CD14-positive monocyte (primary cell): ENCODE measurements around the gene DNM2. TPM values are rescaled to one million over a fixed set of nuclear protein-coding genes. Genes with fewer than 3 reads are reported as not detected.

Experiments
- DNase-seq, 3 donors: peaks; one replicate each; pipeline ENCODE4 v3.0.0-alpha.2; 2011 to 2022
- H2AFZ ChIP-seq: 2 replicates; pipeline ENCODE4 v1.6.0; 2012; ENCODE audit warnings: mild to moderate bottlenecking, low read depth, low read length, inconsistent platforms; ENCODE audit not compliant: insufficient read depth, poor library complexity, severe bottlenecking
- H3K27ac ChIP-seq, 2 donors: 1 replicate in 1 of 2; 2 replicates in 1 of 2; pipeline ENCODE4 v1.5.1; 2012 to 2013; ENCODE audit warnings: low read length in 2 of 2, control low read depth in 1 of 2, inconsistent platforms in 1 of 2, low read depth in 1 of 2, mild to moderate bottlenecking in 1 of 2
- H3K27me3 ChIP-seq, 2 donors: one replicate each; pipeline versions ENCODE4 v1.6.0 to v1.6.1; 2011 to 2013; ENCODE audit warnings: low read length in 2 of 2; ENCODE audit not compliant: control insufficient read depth in 2 of 2, insufficient read depth in 2 of 2
- H3K36me3 ChIP-seq, 2 donors: replicated peaks in 1 of 2; 1 replicate in 1 of 2; 2 replicates in 1 of 2; pipeline versions ENCODE4 v1.5.1 to v1.6.1; 2012 to 2013; ENCODE audit warnings: low read length in 2 of 2, control low read depth in 1 of 2, inconsistent platforms in 1 of 2, mild to moderate bottlenecking in 1 of 2; ENCODE audit not compliant: insufficient read depth in 2 of 2, control insufficient read depth in 1 of 2
- H3K4me1 ChIP-seq, 2 donors: 1 replicate in 1 of 2; 2 replicates in 1 of 2; pipeline versions ENCODE4 v1.5.1 to v1.6.1; 2012 to 2013; ENCODE audit warnings: low read length in 2 of 2, control low read depth in 1 of 2, inconsistent platforms in 1 of 2, mild to moderate bottlenecking in 1 of 2, moderate library complexity in 1 of 2; ENCODE audit not compliant: insufficient read depth in 2 of 2, control insufficient read depth in 1 of 2
- H3K4me2 ChIP-seq: replicated peaks from 2 replicates; pipeline ENCODE3; 2012; ENCODE audit warnings: low read length, moderate library complexity, mild to moderate bottlenecking; ENCODE audit not compliant: poor library complexity, severe bottlenecking; ENCODE audit errors: extremely low read depth
- H3K4me3 ChIP-seq, 3 experiments: fragments of 200-600 bp in 1 of 3; sonication (generic) in 1 of 3; replicated peaks in 1 of 3; 1 replicate in 2 of 3; 2 replicates in 1 of 3; pipeline ENCODE4 v1.5.1; 2011 to 2013; ENCODE audit warnings: low read length in 3 of 3, mild to moderate bottlenecking in 3 of 3, control low read depth in 2 of 3, low read depth in 2 of 3, inconsistent platforms in 1 of 3, moderate library complexity in 1 of 3
- H3K79me2 ChIP-seq: 2 replicates; pipeline ENCODE4 v1.6.0; 2012; ENCODE audit warnings: mild to moderate bottlenecking, control low read depth, inconsistent platforms, low read length, moderate library complexity; ENCODE audit not compliant: insufficient read depth
- H3K9ac ChIP-seq: 2 replicates; pipeline ENCODE4 v1.6.0; 2017; ENCODE audit warnings: low read length, mild to moderate bottlenecking; ENCODE audit not compliant: insufficient read depth, poor library complexity, severe bottlenecking
- H3K9me3 ChIP-seq, 2 donors: replicated peaks in 1 of 2; 1 replicate in 1 of 2; 2 replicates in 1 of 2; pipeline versions ENCODE4 v1.5.1 to v1.6.1; 2012 to 2013; ENCODE audit warnings: low read length in 2 of 2, control low read depth in 1 of 2; ENCODE audit not compliant: control insufficient read depth in 1 of 2, insufficient read depth in 1 of 2
- H4K20me1 ChIP-seq: 2 replicates; pipeline ENCODE4 v1.6.0; 2012; ENCODE audit warnings: mild to moderate bottlenecking, low read length, control low read depth, moderate library complexity; ENCODE audit not compliant: insufficient read depth
- H3K27ac Mint-ChIP-seq, 7 donors: one replicate each; pipeline ENCODE4 v1.8.0; 2020; ENCODE audit warnings: mild to moderate bottlenecking in 7 of 7, mixed read lengths in 7 of 7, moderate library complexity in 6 of 7, inconsistent platforms in 2 of 7
- H3K27me3 Mint-ChIP-seq, 3 donors: one replicate each; pipeline ENCODE4 v1.8.0; 2021 to 2022; ENCODE audit warnings: low read depth in 3 of 3, mild to moderate bottlenecking in 3 of 3, mixed read lengths in 3 of 3, moderate library complexity in 3 of 3, inconsistent platforms in 1 of 3
- H3K36me3 Mint-ChIP-seq, 2 donors: one replicate each; pipeline ENCODE4 v1.8.0; 2020; ENCODE audit warnings: mixed read lengths in 2 of 2, inconsistent platforms in 1 of 2, mild to moderate bottlenecking in 1 of 2
- H3K4me1 Mint-ChIP-seq: one replicate; pipeline ENCODE4 v1.8.0; 2020; ENCODE audit warnings: mild to moderate bottlenecking, mixed read lengths
- H3K4me3 Mint-ChIP-seq, 2 donors: one replicate each; pipeline ENCODE4 v1.8.0; 2020; ENCODE audit warnings: mild to moderate bottlenecking in 2 of 2, mixed read lengths in 2 of 2, moderate library complexity in 1 of 2
- H3K9me3 Mint-ChIP-seq, 7 donors: one replicate each; pipeline ENCODE4 v1.8.0; 2020 to 2022; ENCODE audit warnings: mixed read lengths in 7 of 7, mild to moderate bottlenecking in 6 of 7, moderate library complexity in 6 of 7, inconsistent platforms in 2 of 7
- CTCF ChIP-seq: fragments of 200-600 bp; IDR thresholded peaks from one replicate; pipeline ENCODE4 v1.8.0; 2022; ENCODE audit warnings: antibody characterized with exemption, mild to moderate bottlenecking
- WGBS: methylation state at CpG from one replicate; pipeline ENCODE4 v1.1.5; 2013; ENCODE audit warnings: missing lambda C conversion rate; ENCODE audit not compliant: insufficient coverage; 5-methylcytosine and 5-hydroxymethylcytosine counted together
- intact Hi-C, 2 donors: fragments of 100-400 bp; cut with micrococcal nuclease; formaldehyde crosslinking; loops; one replicate each; pipeline versions ENCODE4 v1.15.0 to v1.15.1; 2023
- polyA plus RNA-seq, 3 donors: library from polyadenylated mRNA; depleted of rRNA in 1 of 3; unstranded in 2 of 3; stranded (reverse) in 1 of 3; fragments of 300-500 nt in 2 of 3; fragments of >200 nt in 1 of 3; fragmentation: Illumina TruSeq in 2 of 3; gene quantifications; 1 replicate in 2 of 3; 2 replicates in 1 of 3; pipeline ENCODE4 v1.2.3, GENCODE V29; 2012 to 2021

DNM2 gene
- polyA plus RNA-seq, 3 donors = 53.0 to 186 (median 69.5) TPM

- peaks cover 28% of the 10 kb centered on the region for H3K79me2 ChIP-seq
- H3K4me3 ChIP-seq = peak overlapping the region in 1 of 3 experiments; percentile 3
- 65% methylated on average over 4 of the region's 9 CpGs for WGBS
- H3K36me3 ChIP-seq = peaks cover 31 to 42% of the 10 kb centered on the region in 2 donors
- Mint-ChIP-seq H3K4me3 (no peak overlapping the region), H3K36me3 (peaks cover 43 to 66% of the 10 kb centered on the region in 2 donors), H3K4me1 (peaks cover 54% of the 10 kb centered on the region), H3K27me3 (no peaks in the 10 kb centered on the region), H3K27ac (peak overlapping the region; percentile 87 to 95 (median 93)), H3K9me3 (peaks cover 0 to 9% (median 0%) of the 10 kb centered on the region in 7 donors)
- peaks cover 58% of the 10 kb centered on the region in 2 donors for H3K4me1 ChIP-seq
- H3K9ac ChIP-seq = peak overlapping the region; percentile 27
- no peak for TF ChIP-seq CTCF
- intact Hi-C loops = no loop called here
- H3K27ac ChIP-seq = peak overlapping the region; percentile 75 to 89
- no peak overlapping the region for H2AFZ ChIP-seq
- H3K27me3 ChIP-seq = no peaks in the 10 kb centered on the region
- peak; percentile 35 to 58 (median 54) for DNase-seq
- H3K9me3 ChIP-seq = no peaks in the 10 kb centered on the region
- H4K20me1 ChIP-seq = no peaks in the 10 kb centered on the region
- H3K4me2 ChIP-seq = no peak overlapping the region
Measured at GRCh38 chr19:10815007-10815536, 97.2 kb downstream of the DNM2 start.

- intact Hi-C loops = no loop called here
- Mint-ChIP-seq H3K4me1 (peaks cover 45% of the 10 kb centered on the region), H3K36me3 (peaks cover 46 to 68% of the 10 kb centered on the region in 2 donors), H3K27ac (peak overlapping the region in 6 of 7 donors; percentile 68 to 94 (median 80)), H3K27me3 (no peaks in the 10 kb centered on the region), H3K4me3 (no peak overlapping the region), H3K9me3 (peaks cover 0 to 9% (median 0%) of the 10 kb centered on the region in 7 donors)
- Histone ChIP-seq H3K4me1 (peaks cover 47% of the 10 kb centered on the region in 2 donors), H3K27ac (peak overlapping the region; percentile 75 to 89), H3K4me2 (no peak overlapping the region), H3K9ac (no peak overlapping the region), H3K9me3 (no peaks in the 10 kb centered on the region), H3K4me3 (no peak overlapping the region), H3K79me2 (peaks cover 21% of the 10 kb centered on the region), H3K36me3 (peaks cover 41 to 53% of the 10 kb centered on the region in 2 donors), H3K27me3 (no peaks in the 10 kb centered on the region), H2AFZ (no peak overlapping the region), H4K20me1 (no peaks in the 10 kb centered on the region)
- 94% methylated on average over 14 of the region's 21 CpGs for WGBS
- DNase-seq = peak in 1 of 3 donors; percentile 3
- TF ChIP-seq CTCF = no peak
Measured at GRCh38 chr19:10815969-10816644, 98.2 kb downstream of the DNM2 start.
